OCI-LY1 (cell line): ENCODE measurements around the gene GDI1.

ENCODE experiments used
- H2AFZ ChIP-seq: fragments of 200-600 bp; sonication (generic), shearing (Covaris generic); 2 replicates; pipeline ENCODE4 v1.6.0; 2014; ENCODE audit warnings: antibody characterized with exemption, mild to moderate bottlenecking, low read length
- H3F3A ChIP-seq: fragments of 200-600 bp; sonication (generic), shearing (Covaris generic); 2 replicates; pipeline ENCODE4 v1.6.0; 2014; ENCODE audit warnings: mild to moderate bottlenecking, antibody characterized with exemption, low read length, moderate library complexity; ENCODE audit not compliant: insufficient read depth
- H3K27ac ChIP-seq: fragments of 200-600 bp; sonication (generic); 2 replicates; pipeline ENCODE4 v1.5.1; 2014; ENCODE audit warnings: low read length, mixed run types, mild to moderate bottlenecking, low read depth; ENCODE audit not compliant: poor library complexity, severe bottlenecking
- H3K27me3 ChIP-seq: fragments of 200-600 bp; sonication (generic); 2 replicates; pipeline ENCODE4 v1.6.0; 2014; ENCODE audit warnings: antibody characterized with exemption, mild to moderate bottlenecking, low read length, moderate library complexity; ENCODE audit not compliant: insufficient read depth
- H3K36me3 ChIP-seq: fragments of 200-600 bp; sonication (generic); 2 replicates; pipeline ENCODE4 v1.6.1; 2014; ENCODE audit warnings: mild to moderate bottlenecking, antibody characterized with exemption, low read length, moderate library complexity, mixed read lengths; ENCODE audit not compliant: insufficient read depth
- H3K4me1 ChIP-seq: fragments of 200-600 bp; sonication (generic); 2 replicates; pipeline ENCODE4 v1.5.1; 2014; ENCODE audit warnings: mild to moderate bottlenecking, low read length, moderate library complexity; ENCODE audit not compliant: insufficient read depth, severe bottlenecking
- H3K4me2 ChIP-seq: fragments of 200-600 bp; sonication (generic), shearing (Covaris generic); 2 replicates; pipeline ENCODE4 v1.6.1; 2014; ENCODE audit warnings: low read length
- H3K4me3 ChIP-seq: fragments of 200-600 bp; sonication (generic); 2 replicates; pipeline ENCODE4 v1.5.1; 2014; ENCODE audit warnings: low read length, low read depth, mild to moderate bottlenecking, mixed read lengths; ENCODE audit not compliant: poor library complexity, severe bottlenecking
- H3K79me2 ChIP-seq: fragments of 200-600 bp; shearing (Covaris generic); 2 replicates; pipeline ENCODE4 v1.6.1; 2016; ENCODE audit warnings: mixed run types, low read length, mixed read lengths; ENCODE audit not compliant: insufficient read depth
- H3K9ac ChIP-seq: fragments of 200-600 bp; sonication (generic), shearing (Covaris generic); 2 replicates; pipeline ENCODE4 v1.6.1; 2014; ENCODE audit warnings: mild to moderate bottlenecking, low read length, mixed read lengths
- H3K9me2 ChIP-seq: fragments of 200-600 bp; sonication (generic), shearing (Covaris generic); 2 replicates; pipeline ENCODE4 v1.6.1; 2014; ENCODE audit warnings: low read depth, mild to moderate bottlenecking, low read length, mixed read lengths
- H3K9me3 ChIP-seq: fragments of 200-600 bp; shearing (Covaris generic); 2 replicates; pipeline ENCODE4 v1.6.1; 2014; ENCODE audit warnings: low read length, mixed read lengths
- H4K20me1 ChIP-seq: fragments of 200-600 bp; sonication (generic), shearing (Covaris generic); 2 replicates; pipeline ENCODE4 v1.6.0; 2016; ENCODE audit warnings: mild to moderate bottlenecking, low read length; ENCODE audit not compliant: insufficient read depth
- CTCF ChIP-seq: fragments of 200-600 bp; sonication (generic), shearing (Covaris generic); IDR thresholded peaks from 2 replicates; pipeline ENCODE4 v1.5.1; 2017; ENCODE audit warnings: mild to moderate bottlenecking, antibody characterized with exemption, low read length, moderate library complexity, mixed read lengths
- EZH2 ChIP-seq: fragments of 200-600 bp; sonication (generic), shearing (Covaris generic); IDR thresholded peaks from 2 replicates; pipeline ENCODE4 v1.8.0; 2017; ENCODE audit warnings: borderline replicate concordance, mixed run types, mild to moderate bottlenecking, antibody characterized with exemption, low read length, moderate library complexity, mixed read lengths

The GDI1 gene

GRCh38 chrX:154401918-154402621 is 34.9 kb upstream of the GDI1 start:
- no peak for TF ChIP-seq EZH2
- no peak for TF ChIP-seq CTCF
- H3F3A ChIP-seq: peaks cover 10% of the 10 kb centered on the region
- no peaks in the 10 kb centered on the region for H3K9me2 ChIP-seq
- H3K9ac ChIP-seq: no peak overlapping the region
- no peaks in the 10 kb centered on the region for H3K27me3 ChIP-seq
- H3K4me2 ChIP-seq: no peak overlapping the region
- peaks cover 20% of the 10 kb centered on the region for H3K4me1 ChIP-seq
- no peak overlapping the region for H2AFZ ChIP-seq
- no peak overlapping the region for H3K4me3 ChIP-seq
- H3K36me3 ChIP-seq: peaks cover 34% of the 10 kb centered on the region
- no peaks in the 10 kb centered on the region for H4K20me1 ChIP-seq
- peaks cover 3% of the 10 kb centered on the region; the same call in 1 of the 2 replicates for H3K79me2 ChIP-seq
- H3K27ac ChIP-seq: peak overlapping the region; percentile 51
- no peaks in the 10 kb centered on the region for H3K9me3 ChIP-seq

- Histone ChIP-seq H3K27me3 (no peaks in the 10 kb centered on the region), H2AFZ (no peak overlapping the region), H3K27ac (peak overlapping the region; percentile 51), H3K4me2 (no peak overlapping the region), H3K9ac (no peak overlapping the region), H3K79me2 (peaks cover 3% of the 10 kb centered on the region; the same call in 1 of the 2 replicates), H3K4me3 (no peak overlapping the region), H3F3A (peaks cover 10% of the 10 kb centered on the region), H3K9me2 (no peaks in the 10 kb centered on the region), H4K20me1 (no peaks in the 10 kb centered on the region), H3K4me1 (peaks cover 14% of the 10 kb centered on the region), H3K36me3 (peaks cover 34% of the 10 kb centered on the region), H3K9me3 (no peaks in the 10 kb centered on the region)
- no peak for TF ChIP-seq CTCF
- TF ChIP-seq EZH2: no peak
Measured at GRCh38 chrX:154402622-154403127, 34.3 kb upstream of the GDI1 start.

GRCh38 chrX:154403192-154403591 is 33.8 kb upstream of the GDI1 start:
- no peaks in the 10 kb centered on the region for H3K9me2 ChIP-seq
- H3F3A ChIP-seq: peaks cover 10% of the 10 kb centered on the region
- peaks cover 34% of the 10 kb centered on the region for H3K36me3 ChIP-seq
- TF ChIP-seq EZH2 (no peak), CTCF (no peak)
- H4K20me1 ChIP-seq: no peaks in the 10 kb centered on the region
- H3K9ac ChIP-seq: no peak overlapping the region
- H3K9me3 ChIP-seq: no peaks in the 10 kb centered on the region
- H3K4me1 ChIP-seq: peaks cover 16% of the 10 kb centered on the region
- no peak overlapping the region for H3K27ac ChIP-seq
- no peak overlapping the region for H3K4me3 ChIP-seq
- H3K4me2 ChIP-seq: no peak overlapping the region
- H2AFZ ChIP-seq: no peak overlapping the region
- no peaks in the 10 kb centered on the region for H3K27me3 ChIP-seq
- peaks cover 3% of the 10 kb centered on the region; the same call in 1 of the 2 replicates for H3K79me2 ChIP-seq
